GM21390 (cell line): ENCODE data around the gene ADGRG7.

Experiments used
- ATAC-seq: cut with Tn5 transposase; IDR thresholded peaks from one replicate; pipeline ENCODE4 v1.9.1; 2021; ENCODE audit not compliant: unreplicated experiment

ADGRG7 gene

DNA sequence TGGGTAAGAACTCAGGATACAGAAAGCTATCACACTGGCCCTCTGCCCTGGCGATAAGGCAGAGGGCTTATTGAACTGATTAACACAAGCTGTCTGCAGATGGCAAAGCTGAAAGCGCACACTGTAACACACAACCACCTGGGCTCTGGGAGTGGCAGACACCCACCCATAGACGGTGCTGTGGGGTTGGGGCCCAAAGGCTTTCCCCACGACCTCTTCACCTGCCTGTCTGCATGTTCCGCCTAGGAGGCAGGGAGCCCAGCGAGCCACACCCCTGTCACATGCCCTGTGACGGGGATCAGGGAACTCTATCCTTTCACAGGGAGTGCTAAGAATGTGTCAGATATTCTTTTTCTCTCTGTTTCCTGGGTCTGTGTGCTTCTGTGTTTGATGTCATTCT is 87.8 kb downstream of the ADGRG7 start:
- no peak for ATAC-seq

DNA sequence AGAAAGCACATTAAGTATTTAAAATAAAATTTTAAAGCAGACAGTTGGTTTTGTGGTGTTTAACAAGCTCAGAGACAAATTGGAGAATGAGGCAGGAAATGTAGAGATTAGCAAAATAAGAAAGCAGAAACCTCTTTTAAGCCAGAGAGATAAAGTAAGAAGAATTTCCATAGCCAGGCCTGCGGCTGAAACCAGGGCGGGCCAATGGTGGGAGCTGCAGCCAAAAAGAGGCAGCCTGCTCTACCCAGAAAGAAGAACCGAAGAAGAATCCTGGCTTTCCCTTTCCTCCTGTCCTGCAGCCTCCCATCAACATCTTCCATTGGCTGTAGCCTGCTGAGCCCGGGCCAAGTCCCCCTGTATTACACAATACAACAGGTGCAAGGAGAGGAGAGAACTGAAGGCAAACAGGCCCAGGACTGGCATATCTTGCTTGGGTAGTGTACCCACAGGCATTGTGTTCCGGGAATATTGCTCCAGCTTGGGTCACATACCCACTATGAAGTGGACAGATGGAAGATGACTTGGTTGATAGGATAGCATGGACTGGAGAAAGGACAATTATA is 88.4 kb downstream of the ADGRG7 start:
- ATAC-seq: no peak

GRCh38 chr3:100698736-100699135 is 89.3 kb downstream of the ADGRG7 start:
- no peak for ATAC-seq

DNA sequence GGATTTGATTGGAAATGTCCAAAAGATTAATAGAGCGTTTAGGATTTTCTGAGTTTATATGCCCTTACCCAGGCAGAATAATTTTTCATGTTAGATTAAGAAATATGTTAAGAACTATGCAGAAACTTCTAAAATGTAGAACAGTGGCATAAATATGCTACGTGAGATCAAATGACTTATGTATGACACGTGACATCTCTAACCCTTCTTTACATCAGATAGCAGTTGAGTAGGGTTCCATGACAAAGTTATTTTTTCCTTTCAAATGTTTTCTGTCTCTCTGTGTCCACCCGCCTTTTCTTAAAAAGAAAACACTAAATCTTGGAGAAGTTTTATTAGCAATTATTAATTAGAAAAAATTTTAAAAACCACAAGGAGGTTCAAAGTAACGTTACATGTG is 91.3 kb downstream of the ADGRG7 start:
- no peak for ATAC-seq

- ATAC-seq: no peak
Measured at GRCh38 chr3:100702082-100702979, 92.9 kb downstream of the ADGRG7 start.

GRCh38 chr3:100702980-100703345 is 93.6 kb downstream of the ADGRG7 start:
- ATAC-seq: no peak

- no peak for ATAC-seq
Measured at GRCh38 chr3:100703865-100704264, 94.5 kb downstream of the ADGRG7 start.

DNA sequence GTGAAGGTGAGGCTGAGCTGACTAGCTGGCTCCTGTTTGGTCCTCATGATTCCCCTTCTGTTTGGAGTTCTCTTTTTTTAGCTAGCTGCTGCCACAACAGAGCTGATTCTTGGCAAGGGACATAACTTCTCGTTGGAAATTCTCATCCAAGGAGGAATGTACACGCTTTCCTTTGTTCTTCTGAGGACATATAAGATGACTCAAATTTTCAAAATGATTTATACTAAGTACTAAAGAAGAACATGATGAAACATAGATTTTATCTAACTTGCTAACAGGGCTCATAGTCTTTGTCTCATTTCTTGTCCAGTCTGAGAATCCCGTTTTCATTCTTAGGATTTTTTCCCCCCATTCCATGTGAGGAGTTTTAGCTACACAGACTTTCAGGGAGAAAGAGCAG is 97.0 kb downstream of the ADGRG7 start:
- ATAC-seq: no peak

- no peak for ATAC-seq
Measured at GRCh38 chr3:100708644-100708988, 99.2 kb downstream of the ADGRG7 start.

DNA sequence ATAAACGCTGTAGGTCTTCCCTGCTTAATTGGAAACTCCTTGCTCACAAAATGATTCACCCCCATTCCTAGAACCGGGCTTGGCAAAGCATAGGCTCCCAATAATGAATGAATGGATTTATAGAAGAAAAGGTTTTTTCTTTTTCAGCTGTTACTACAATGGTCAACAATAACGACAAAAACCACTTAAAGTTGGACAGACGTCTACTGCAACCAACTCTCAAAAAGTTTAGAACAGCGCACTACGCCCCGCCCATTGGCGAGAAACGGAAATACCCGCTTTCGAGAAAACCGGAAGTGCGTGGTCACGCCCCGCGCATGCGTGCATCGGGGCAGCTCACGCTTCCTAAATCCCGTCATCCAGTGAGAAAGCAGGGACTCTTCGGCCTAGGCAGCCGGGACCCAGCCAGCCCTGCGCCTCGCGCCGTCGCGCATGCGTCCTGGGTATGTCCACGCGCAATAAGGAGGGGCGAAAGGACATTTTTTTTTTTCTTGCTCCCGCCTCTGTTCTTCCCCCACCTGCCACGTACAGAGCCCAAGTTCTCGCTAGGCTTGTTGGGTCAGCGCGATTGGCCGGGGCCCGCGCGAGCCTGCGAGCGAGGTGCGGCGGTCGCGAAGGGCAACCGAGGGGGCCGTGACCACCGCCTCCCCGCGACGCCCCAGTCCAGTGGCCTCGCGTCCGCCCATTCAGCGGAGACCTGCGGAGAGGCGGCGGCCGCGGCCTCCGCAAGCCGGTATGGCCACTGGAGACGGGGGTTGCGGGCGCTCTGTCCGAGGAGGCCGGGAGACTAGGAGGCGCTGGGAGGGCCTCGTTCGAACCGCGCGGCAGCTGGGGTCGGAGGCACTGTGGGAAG is 99.8 kb downstream of the ADGRG7 start, which contains the start of gene TFG:
TFG (plus strand) TSS at position 506 of the 853 bp plus-strand sequence. CDS start 4,192 bp downstream, outside the sequence.
- ATAC-seq: peak; percentile 93

- no peak for ATAC-seq
Measured at GRCh38 chr3:100709842-100710260, 100.5 kb downstream of the ADGRG7 start.

DNA sequence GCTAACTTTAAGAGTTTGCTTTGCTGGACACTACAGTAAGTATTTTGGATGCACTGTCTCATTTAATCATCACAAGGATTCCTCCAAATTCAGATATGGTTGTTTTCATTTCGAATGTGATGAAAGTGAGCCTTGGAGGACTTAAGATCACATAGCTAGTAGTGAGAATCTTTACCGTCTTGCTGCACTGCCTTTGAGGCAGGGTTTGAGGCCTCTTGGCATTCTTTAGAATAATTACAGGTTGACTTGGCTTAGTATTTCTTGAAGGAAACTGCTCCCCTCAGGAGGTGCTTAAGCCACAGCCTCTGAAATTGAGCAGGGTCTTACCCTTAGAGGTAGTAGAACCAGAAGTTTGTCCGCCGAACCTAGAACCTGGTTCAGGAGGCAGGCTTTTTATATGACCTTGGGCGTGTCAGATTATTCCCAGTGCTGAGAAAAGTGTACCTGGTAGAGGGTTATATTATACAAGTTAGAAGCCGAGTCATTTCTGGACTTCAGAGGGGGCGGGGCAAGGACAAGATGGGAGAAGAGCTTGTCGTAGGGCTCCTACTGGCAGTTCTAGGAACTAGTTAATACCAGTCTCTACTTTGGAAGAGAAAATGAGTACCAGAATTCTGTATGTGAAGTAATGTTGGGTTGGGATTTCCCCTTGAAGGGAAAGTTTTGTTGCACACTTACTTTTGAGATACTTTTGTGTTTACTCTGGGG is 101.0 kb downstream of the ADGRG7 start:
- ATAC-seq: peak; percentile 35

- no peak for ATAC-seq
Measured at GRCh38 chr3:100715176-100715575, 105.8 kb downstream of the ADGRG7 start.

DNA sequence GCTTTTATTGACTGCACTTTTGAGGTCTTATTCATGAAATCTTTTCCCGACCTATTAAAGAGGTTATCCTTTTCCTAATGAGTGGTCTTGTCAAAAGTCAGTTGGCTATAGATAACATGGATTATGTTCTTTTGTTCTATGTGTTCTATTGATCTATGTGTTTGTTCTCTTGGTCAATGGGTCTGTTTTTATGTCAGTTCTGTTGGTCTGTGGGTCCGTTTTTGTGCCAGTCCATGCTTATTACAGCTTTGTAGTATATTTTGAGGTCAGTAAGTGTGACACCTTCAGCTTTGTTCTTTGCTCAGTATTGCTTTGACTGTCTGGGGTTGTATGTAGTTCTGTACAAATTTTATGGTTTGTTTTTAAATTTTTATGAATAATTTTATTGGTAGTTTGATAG is 107.7 kb downstream of the ADGRG7 start:
- ATAC-seq: no peak

GRCh38 chr3:100717637-100718487 is 108.5 kb downstream of the ADGRG7 start:
- ATAC-seq: no peak

- no peak for ATAC-seq
Measured at GRCh38 chr3:100719136-100719535, 109.7 kb downstream of the ADGRG7 start.

- no peak for ATAC-seq
Measured at GRCh38 chr3:100720426-100720825, 111.0 kb downstream of the ADGRG7 start.

GRCh38 chr3:100725935-100726513 is 116.6 kb downstream of the ADGRG7 start:
- no peak for ATAC-seq

GRCh38 chr3:100726706-100727105 is 117.3 kb downstream of the ADGRG7 start:
- no peak for ATAC-seq

DNA sequence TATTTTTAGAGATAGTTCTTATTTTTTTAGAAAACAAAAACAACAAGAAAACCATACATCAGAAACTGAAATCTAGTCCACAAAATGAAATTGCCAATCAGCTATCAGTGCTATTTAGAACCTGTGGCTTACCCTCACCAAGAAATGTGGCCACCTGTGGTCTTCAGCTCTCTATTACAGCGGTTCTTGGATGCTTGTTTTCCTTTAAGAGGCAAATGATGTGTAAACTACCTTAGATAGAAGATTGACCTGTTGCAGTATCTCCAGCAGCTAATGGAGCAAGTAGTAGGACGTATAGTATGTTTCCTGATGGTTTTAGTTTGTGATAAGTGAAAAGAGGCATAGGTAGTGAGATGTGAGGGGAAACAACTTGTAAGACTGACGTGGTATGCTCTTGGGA is 121.1 kb downstream of the ADGRG7 start:
- ATAC-seq: peak; percentile 68
